ENCODE data around the gene L3MBTL4.

The L3MBTL4 gene

GRCh38 chr18:5955861-5956260, 458.9 kb downstream of the L3MBTL4 start:
- DNase-seq (ENCODE audit: low read depth) = no peak
- no peak for TF ChIP-seq CTCF (IDR thresholded peaks at IDR 0.05; ENCODE audit: control insufficient read depth, extremely low read depth, insufficient read depth)

GRCh38 chr18:5951515-5952091, 463.1 kb downstream of the L3MBTL4 start:
- DNase-seq (ENCODE audit: low read depth) = no peak
- H3K4me3 ChIP-seq (ENCODE audit: low read depth, low read length) = no peak overlapping the region
- no peak for TF ChIP-seq CTCF (IDR thresholded peaks at IDR 0.05; ENCODE audit: control insufficient read depth, extremely low read depth, insufficient read depth)

More at GRCh38 chr18:5955861-5956260, 458.9 kb downstream of the L3MBTL4 start:
- H3K4me3 ChIP-seq (ENCODE audit: low read depth, low read length) = no peak overlapping the region

DNA sequence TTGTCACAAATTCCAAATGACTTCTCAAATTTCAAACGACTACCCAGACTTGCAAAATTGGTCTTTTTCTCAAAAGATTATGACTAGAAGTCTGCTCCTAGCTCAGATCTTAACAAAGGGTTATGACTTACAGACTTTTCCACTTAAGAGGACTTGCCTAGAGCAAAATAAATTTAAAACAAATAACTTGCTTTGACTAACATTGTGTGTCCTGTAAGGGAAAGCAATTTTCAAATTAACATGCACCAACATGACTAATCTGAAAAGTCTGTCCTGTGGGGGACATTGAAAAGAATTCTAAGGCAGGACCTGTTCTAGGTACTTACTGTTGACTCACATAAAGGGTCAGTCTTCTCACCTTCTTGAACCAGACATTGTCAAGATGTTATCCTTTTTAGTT, 465.9 kb downstream of the L3MBTL4 start:
- no peak overlapping the region for H3K4me3 ChIP-seq (ENCODE audit: low read depth, low read length)
- DNase-seq (ENCODE audit: low read depth) = no peak
- TF ChIP-seq CTCF (IDR thresholded peaks at IDR 0.05; ENCODE audit: control insufficient read depth, extremely low read depth, insufficient read depth) = no peak

DNA sequence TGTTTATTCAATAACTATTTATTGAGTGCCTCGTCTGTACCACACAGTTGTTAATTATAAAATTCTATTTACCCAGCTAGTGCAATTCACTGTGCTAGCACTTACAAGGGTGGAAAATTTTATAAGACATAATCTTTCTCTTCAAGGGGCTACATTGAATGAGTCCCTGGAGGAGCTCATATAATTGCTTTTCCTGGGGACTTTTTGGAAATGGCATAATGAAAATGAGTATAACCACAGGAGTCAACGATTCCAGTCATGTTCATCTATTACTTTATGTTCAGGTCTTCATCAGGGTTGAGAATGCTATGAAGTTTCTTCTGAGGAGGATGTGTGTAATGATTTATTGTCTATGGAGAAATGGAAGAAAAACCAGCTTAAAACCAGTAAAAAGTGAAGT, 466.5 kb downstream of the L3MBTL4 start:
- H3K4me3 ChIP-seq (ENCODE audit: low read depth, low read length) = no peak overlapping the region
- DNase-seq (ENCODE audit: low read depth) = no peak
- TF ChIP-seq CTCF (IDR thresholded peaks at IDR 0.05; ENCODE audit: control insufficient read depth, extremely low read depth, insufficient read depth) = no peak

DNA sequence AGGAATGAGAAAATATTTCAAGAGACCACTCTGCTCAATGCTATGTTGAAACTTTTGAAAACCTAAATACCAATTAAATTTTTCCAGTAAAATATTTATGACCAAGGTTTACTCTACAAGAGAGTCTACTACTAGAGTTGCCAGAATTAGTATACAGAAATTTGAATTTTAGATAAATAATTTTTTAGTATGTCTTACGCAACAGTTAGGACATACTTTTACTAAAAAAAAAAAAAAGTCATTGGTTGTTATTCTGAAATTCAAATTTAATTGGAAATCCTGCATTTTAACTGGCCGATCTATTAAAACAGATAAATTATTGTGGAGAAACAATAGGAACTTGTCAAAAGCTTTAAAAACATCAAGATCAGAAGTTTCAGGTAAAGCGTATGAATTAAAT, 470.3 kb downstream of the L3MBTL4 start:
- H3K4me3 ChIP-seq (ENCODE audit: low read depth, low read length) = no peak overlapping the region
- no peak for DNase-seq (ENCODE audit: low read depth)
- no peak for TF ChIP-seq CTCF (IDR thresholded peaks at IDR 0.05; ENCODE audit: control insufficient read depth, extremely low read depth, insufficient read depth)

DNA sequence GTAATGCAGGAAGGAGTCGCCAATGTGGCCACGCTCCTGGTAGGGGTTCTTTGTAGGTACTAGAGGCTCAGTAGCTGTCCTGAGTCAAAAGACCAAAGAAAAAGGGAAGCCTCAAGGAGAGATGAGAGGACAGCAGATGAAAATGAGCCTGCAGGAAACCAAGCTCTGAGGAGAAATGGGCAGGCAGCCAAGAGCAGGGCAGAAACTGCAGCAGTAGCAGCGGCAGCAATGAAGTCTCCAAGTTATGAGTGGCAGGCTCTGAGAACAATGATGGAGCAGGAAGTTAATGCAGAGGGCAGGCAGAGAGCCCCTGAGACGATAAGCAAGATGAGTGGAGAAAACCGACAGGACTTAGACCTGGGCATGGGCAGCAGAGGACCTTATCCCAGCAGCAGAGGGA, 471.2 kb downstream of the L3MBTL4 start:
- DNase-seq (ENCODE audit: low read depth) = no peak
- no peak for TF ChIP-seq CTCF (IDR thresholded peaks at IDR 0.05; ENCODE audit: control insufficient read depth, extremely low read depth, insufficient read depth)
- H3K4me3 ChIP-seq (ENCODE audit: low read depth, low read length) = no peak overlapping the region

GRCh38 chr18:5942591-5942990, 472.1 kb downstream of the L3MBTL4 start:
- no peak overlapping the region for H3K4me3 ChIP-seq (ENCODE audit: low read depth, low read length)
- TF ChIP-seq CTCF (IDR thresholded peaks at IDR 0.05; ENCODE audit: control insufficient read depth, extremely low read depth, insufficient read depth) = no peak
- no peak for DNase-seq (ENCODE audit: low read depth)
